HepG2 (cell line): Measurements from ENCODE around the gene PLOD2. TPM values are rescaled to one million over a fixed set of nuclear protein-coding genes. Genes with fewer than 3 reads are reported as not detected.
A peak's percentile ranks its signal among the peaks of the same experiment; 100 is the strongest.

Experiments
- ATAC-seq: fragments of 200-7000 bp; cut with Tn5 transposase; 3 replicates; pipeline ENCODE4 v1.9.1; 2020; ENCODE audit warnings: mild to moderate bottlenecking, moderate library complexity
- Bru-seq: library from RNA; stranded (reverse); fragments of 400-500 nt; gene quantifications from one replicate; lab custom pipeline; 2021; lab: Mats Ljungman, UMichigan
- BruChase-seq, 2 experiments: library from RNA; stranded (reverse); fragments of 400-500 nt; gene quantifications; one replicate each; lab custom pipeline; 2021; lab: Mats Ljungman, UMichigan
- BruUV-seq: library from RNA; stranded (reverse); fragments of 400-500 nt; replicated peaks from 2 replicates; lab custom pipeline; 2021; lab: Mats Ljungman, UMichigan
- CTCF ChIA-PET: fragments of 300-600 bp; formaldehyde crosslinking; extraction: SDS; loops from one replicate; lab custom pipeline; 2021; ENCODE audit warnings: low total read pairs, inconsistent platforms, low intra/inter-chr PET ratio; lab: Yijun Ruan, JAX
- POLR2A ChIA-PET: fragments of 350-600 bp; sonication (Branson Sonifier 250); formaldehyde crosslinking; loops from one replicate; lab custom pipeline; 2020; ENCODE audit warnings: antibody characterized with exemption, inconsistent platforms; lab: Yijun Ruan, JAX
- DNase-seq: peaks from one replicate; pipeline ENCODE4 v3.0.0-alpha.2; 2015; ENCODE audit warnings: low spot score
- FAIRE-seq: peaks from 3 replicates; lab custom pipeline; 2011; peaks lifted over from hg19 to GRCh38; lab: Jason Lieb, UNC
- H2AFZ ChIP-seq: one replicate; pipeline ENCODE4 v1.6.1; 2011; ENCODE audit warnings: low read length, inconsistent platforms
- H3K27ac ChIP-seq: fragments of 300-600 bp; 3 replicates; pipeline ENCODE4 v1.8.0; 2011; ENCODE audit warnings: mixed run types, mild to moderate bottlenecking, mixed read lengths, low read length, inconsistent platforms; ENCODE audit not compliant: insufficient read depth; ENCODE audit errors: extremely low read length
- H3K27me3 ChIP-seq, 2 experiments: fragments of 200-600 bp in 1 of 2; 2 replicates in 1 of 2; 3 replicates in 1 of 2; pipeline versions ENCODE4 v1.6.0 to v1.8.0; 2011; ENCODE audit warnings: low read length in 2 of 2, mild to moderate bottlenecking in 2 of 2, moderate library complexity in 2 of 2, inconsistent platforms in 1 of 2; ENCODE audit not compliant: insufficient read depth in 2 of 2, control insufficient read depth in 1 of 2
- H3K36me3 ChIP-seq, 2 experiments: fragments of 200-600 bp in 1 of 2; replicated peaks in 1 of 2; 2 replicates in 1 of 2; 3 replicates in 1 of 2; pipeline versions ENCODE4 v1.5.1 to v1.8.0; 2011; ENCODE audit warnings: low read length in 2 of 2, inconsistent platforms in 1 of 2; ENCODE audit not compliant: insufficient read depth in 2 of 2, control insufficient read depth in 1 of 2
- H3K4me1 ChIP-seq: 2 replicates; pipeline ENCODE4 v1.5.1; 2012; ENCODE audit warnings: low read length, inconsistent platforms; ENCODE audit not compliant: insufficient read depth
- H3K4me2 ChIP-seq: 2 replicates; pipeline ENCODE4 v1.6.0; 2011; ENCODE audit warnings: low read depth, low read length, inconsistent platforms
- H3K4me3 ChIP-seq, 3 experiments: fragments of 200-600 bp in 1 of 3; sonication (generic), shearing (Covaris generic) in 1 of 3; replicated peaks in 1 of 3; 2 replicates each; pipeline ENCODE4 v1.5.1; 2011 to 2016; ENCODE audit warnings: low read length in 3 of 3, inconsistent platforms in 2 of 3, low read depth in 2 of 3, mild to moderate bottlenecking in 2 of 3, control low read depth in 1 of 3, mixed read lengths in 1 of 3; ENCODE audit not compliant: insufficient read depth in 1 of 3
- H3K79me2 ChIP-seq: one replicate; pipeline ENCODE4 v1.6.1; 2011; ENCODE audit warnings: low read length, inconsistent platforms; ENCODE audit not compliant: insufficient read depth
- H3K9ac ChIP-seq: 2 replicates; pipeline ENCODE4 v1.6.0; 2011; ENCODE audit warnings: mild to moderate bottlenecking, low read depth, low read length, inconsistent platforms; ENCODE audit not compliant: insufficient read depth
- H3K9me3 ChIP-seq: 2 replicates; pipeline ENCODE4 v1.5.1; 2012; ENCODE audit warnings: mild to moderate bottlenecking, low read length
- H4K20me1 ChIP-seq: 2 replicates; pipeline ENCODE4 v1.6.0; 2011; ENCODE audit warnings: inconsistent platforms, mild to moderate bottlenecking, low read length, moderate library complexity; ENCODE audit not compliant: insufficient read depth
- DMTF1 ChIP-seq: sonication (generic); formaldehyde crosslinking; IDR thresholded peaks from 2 replicates; pipeline ENCODE4 v1.4.0; 2020; ENCODE audit warnings: mild to moderate bottlenecking, missing genetic modification reagents
- MXD3 ChIP-seq: IDR thresholded peaks from 2 replicates; pipeline ENCODE4 v1.6.1; 2016; ENCODE audit warnings: mild to moderate bottlenecking, missing biosample characterization, missing genetic modification reagents
- NFKBIZ ChIP-seq: IDR thresholded peaks from 2 replicates; pipeline ENCODE4 v1.6.1; 2018; ENCODE audit warnings: missing genetic modification reagents, missing compliant biosample characterization
- PITX1 ChIP-seq: sonication (generic); formaldehyde crosslinking; IDR thresholded peaks from 2 replicates; pipeline ENCODE4 v1.5.1; 2020; ENCODE audit warnings: mild to moderate bottlenecking, missing genetic modification reagents
- SMAD1 ChIP-seq: sonication (generic); formaldehyde crosslinking; IDR thresholded peaks from 2 replicates; pipeline ENCODE4 v1.4.0; 2020; ENCODE audit warnings: missing genetic modification reagents, low read depth, mild to moderate bottlenecking, borderline replicate concordance
- SOX5 ChIP-seq: IDR thresholded peaks from 2 replicates; pipeline ENCODE4 v1.6.1; 2016; ENCODE audit warnings: borderline replicate concordance
- ZBTB3 ChIP-seq: sonication (generic); formaldehyde crosslinking; IDR thresholded peaks from 2 replicates; pipeline ENCODE4 v1.4.0; 2020; ENCODE audit warnings: low read depth, mild to moderate bottlenecking, moderate library complexity, missing genetic modification reagents, borderline replicate concordance
- ZNF225 ChIP-seq: sonication (generic); formaldehyde crosslinking; IDR thresholded peaks from 2 replicates; pipeline ENCODE4 v1.4.0; 2020; ENCODE audit warnings: mild to moderate bottlenecking, missing genetic modification reagents
- ZNF350 ChIP-seq: sonication (generic); formaldehyde crosslinking; IDR thresholded peaks from 2 replicates; pipeline ENCODE4 v1.4.0; 2020; ENCODE audit warnings: mild to moderate bottlenecking, low read depth, missing genetic modification reagents, borderline replicate concordance
- ZNF776 ChIP-seq: sonication (generic); formaldehyde crosslinking; IDR thresholded peaks from 2 replicates; pipeline ENCODE4 v1.4.0; 2020; ENCODE audit warnings: mild to moderate bottlenecking, missing genetic modification reagents
- ZNF788 ChIP-seq: sonication (generic); formaldehyde crosslinking; IDR thresholded peaks from 2 replicates; pipeline ENCODE4 v1.5.0; 2020; ENCODE audit warnings: mild to moderate bottlenecking, missing genetic modification reagents, borderline replicate concordance
- WGBS: methylation state at CpG from one replicate; pipeline ENCODE4 v1.1.6; 2017; ENCODE audit warnings: low lambda C conversion rate; 5-methylcytosine and 5-hydroxymethylcytosine counted together
- in situ Hi-C: cut with HindIII; loops from 2 replicates; pipeline ENCODE4 v1.10.0; 2017; ENCODE audit warnings: low pct_unique_long_range_greater_than_20kb; ENCODE audit not compliant: extremely low pct_ligation_motif_present
- intact Hi-C: fragments of 100-400 bp; cut with micrococcal nuclease; formaldehyde crosslinking; loops from one replicate; pipeline ENCODE4 v1.10.0; 2022; ENCODE audit not compliant: unreplicated experiment
- long read RNA-seq, 2 experiments: library from RNA in 1 of 2; library from polyadenylated mRNA in 1 of 2; stranded (forward) in 1 of 2; unstranded in 1 of 2; transcript quantifications; one replicate each; pipeline ENCODE4 v2.0.0, GENCODE V29; 2019 to 2022
- polyA minus RNA-seq, 3 experiments: library from RNA; depleted of rRNA, polyadenylated mRNA; stranded (reverse); fragments of >200 nt; gene quantifications; 2 replicates each; pipeline ENCODE4 v1.2.3, GENCODE V29; 2011; ENCODE audit warnings: low replicate concordance in 1 of 3
- polyA plus RNA-seq, 8 experiments: library from polyadenylated mRNA; depleted of rRNA in 3 of 8; stranded (reverse) in 7 of 8; unstranded in 1 of 8; fragments of >200 nt; fragmentation: Illumina TruSeq in 4 of 8; extraction: Trizol in 4 of 8; gene quantifications; 2 replicates each; pipeline versions ENCODE4 v1.2.1 to v1.2.3, GENCODE V29; 2011 to 2016; ENCODE audit warnings: low read depth in 4 of 8, missing spikeins in 1 of 8, mixed read lengths in 1 of 8; ENCODE audit not compliant: insufficient read depth in 1 of 8
- total RNA-seq, 5 experiments: library from RNA; depleted of rRNA; stranded (reverse); fragments of >200 nt; fragmentation: Illumina TruSeq; extraction: Trizol; gene quantifications; 2 replicates each; pipeline ENCODE4 v1.2.3, GENCODE V29; 2016; ENCODE audit warnings: low read depth in 1 of 5

PLOD2 gene
- total RNA-seq (2016; rRNA removed; fragmentation: Illumina TruSeq; extraction: Trizol) (65.4 and 107 TPM in 2 replicates), polyA plus RNA-seq (2011; rRNA removed) (117 and 161 TPM in 2 replicates), polyA minus RNA-seq (2011; rRNA and poly(A)+ RNA removed; ENCODE audit: low replicate concordance) (4.7 and 59.2 TPM in 2 replicates), Bru-seq, nascent RNA (percentile 97 among the genes with signal in this experiment), BruChase-seq, experiment 1, labeled RNA remaining after a 6-hour chase (percentile 92 among the genes with signal in this experiment), BruChase-seq, experiment 2, labeled RNA remaining after a 2-hour chase (percentile 92 among the genes with signal in this experiment)
- total RNA-seq (2016; cell fraction: cytosol; rRNA removed; fragmentation: Illumina TruSeq; extraction: Trizol; ENCODE audit: low read depth), result 55.1 and 56.4 TPM in 2 replicates
- 58.2 and 109 TPM in 2 replicates for total RNA-seq (2016; cell fraction: insoluble cytoplasmic fraction; rRNA removed; fragmentation: Illumina TruSeq; extraction: Trizol)
- 31.2 and 40.2 TPM in 2 replicates for total RNA-seq (2016; cell fraction: membrane; rRNA removed; fragmentation: Illumina TruSeq; extraction: Trizol)
- 140 and 154 TPM in 2 replicates for total RNA-seq (2016; cell fraction: nucleus; rRNA removed; fragmentation: Illumina TruSeq; extraction: Trizol)
- polyA plus RNA-seq (2011; cell fraction: cytosol; rRNA removed), result 48.7 and 83.1 TPM in 2 replicates
- 63.2 and 66.3 TPM in 2 replicates for polyA plus RNA-seq (2011; cell fraction: nucleus; rRNA removed)
- 380 and 471 TPM in 2 replicates for polyA plus RNA-seq (2012)
- polyA plus RNA-seq (2016; cell fraction: cytosol; fragmentation: Illumina TruSeq; extraction: Trizol; ENCODE audit: low read depth), result 4.4 and 5.3 TPM in 2 replicates
- 50.2 and 53.0 TPM in 2 replicates for polyA plus RNA-seq (2016; cell fraction: insoluble cytoplasmic fraction; fragmentation: Illumina TruSeq; extraction: Trizol; ENCODE audit: low read depth)
- polyA plus RNA-seq (2016; cell fraction: membrane; fragmentation: Illumina TruSeq; extraction: Trizol; ENCODE audit: low read depth), result 12.8 and 17.0 TPM in 2 replicates
- polyA plus RNA-seq (2016; cell fraction: nucleus; fragmentation: Illumina TruSeq; extraction: Trizol; ENCODE audit: insufficient read depth, low read depth), result 140 and 144 TPM in 2 replicates
- 147 and 173 TPM in 2 replicates for polyA minus RNA-seq (2011; cell fraction: cytosol; rRNA and poly(A)+ RNA removed)
- polyA minus RNA-seq (2011; cell fraction: nucleus; rRNA and poly(A)+ RNA removed), result 370 and 469 TPM in 2 replicates
- long read RNA-seq, experiment 1, transcript PLOD2-202 (19 exons, 3,665 nt), result major isoform, 104 of 192 reads
- long read RNA-seq, experiment 1, transcript PLOD2-201 (20 exons, 3,732 nt), result minor isoform, 35 of 192 reads
- long read RNA-seq, experiment 1, partial matches to known transcripts, result 33 of 192 reads
- long read RNA-seq, experiment 1, other reads (novel, unspliced or antisense), result 18 of 192 reads
- long read RNA-seq, experiment 2, transcript PLOD2-202 (19 exons, 3,665 nt), result major isoform, 10 of 199 reads
- long read RNA-seq, experiment 2, partial matches to known transcripts, result 25 of 199 reads
- long read RNA-seq, experiment 2, other reads (novel, unspliced or antisense), result 160 of 199 reads

- Histone ChIP-seq H3K9me3 (no peaks in the 10 kb centered on the region), H3K9ac (peak within 1 kb of the TSS; percentile 92), H2AFZ (no peak within 1 kb of the TSS), H3K79me2 (peaks cover 53% of the 10 kb centered on the region), H3K4me3 (peak within 1 kb of the TSS; percentile 94 to 96 (median 94)), H3K27me3 (no peaks in the 10 kb centered on the region; a peak in 1 of 5 replicates), H4K20me1 (peaks cover 46% of the 10 kb centered on the region), H3K27ac (peak within 1 kb of the TSS; percentile 97), H3K36me3 (no peaks in the 10 kb centered on the region; a peak in 2 of 5 replicates), H3K4me1 (peaks cover 65% of the 10 kb centered on the region), H3K4me2 (peak within 1 kb of the TSS; percentile 98)
- in situ Hi-C loops, result loop anchor here (10.0 kb wide), 1 partner anchor 96 kb away; no protein-coding TSS in a partner anchor
- peak; percentile 94 for ATAC-seq
- intact Hi-C loops, result loop anchor here (1.0 to 5.0 kb wide), 4 partner anchors 9 to 96 kb away; no protein-coding TSS in a partner anchor
- CTCF ChIA-PET, result no interaction called here
- FAIRE-seq, result no peak
- POLR2A ChIA-PET, result interaction anchor here (0.6 to 2.5 kb wide), 23 partner anchors 8 to 420 kb away, joined by 3 to 17 read pairs (median 4); no protein-coding TSS in a partner anchor
- peak; percentile 92 for DNase-seq
- BruUV-seq, result no TSS peak
- WGBS, result 2% methylated on average over 21 of the region's 74 CpGs
- TF ChIP-seq NFKBIZ (peak; percentile 71; the same call in 1 of the 2 replicates), ZBTB3 (CRISPR knock-in tag) (peak; percentile 52; the same call in 1 of the 2 replicates), DMTF1 (no peak), ZNF788 (CRISPR knock-in tag) (0 out of 2 replicates have a peak, but pooled peaks have one; percentile 46), ZNF776 (CRISPR knock-in tag) (no peak; the same call in 1 of the 2 replicates), SMAD1 (CRISPR knock-in tag) (peak; percentile 99), PITX1 (CRISPR knock-in tag) (0 out of 2 replicates have a peak, but pooled peaks have one; percentile 43), ZNF225 (CRISPR knock-in tag) (peak; percentile 52; the same call in 1 of the 2 replicates), ZNF350 (CRISPR knock-in tag) (0 out of 2 replicates have a peak, but pooled peaks have one; percentile 63), MXD3 (CRISPR knock-in tag) (no peak), SOX5 (CRISPR knock-in tag) (peak; percentile 62; the same call in 1 of the 2 replicates)
Observed at GRCh38 chr3:146160964-146161662, at the start of gene PLOD2. PLOD2 (minus strand) TSS chr3:146161184; CDS start chr3:146160989, 195 bp downstream.
